Measurements from ENCODE around the gene ABCC11.

DNA sequence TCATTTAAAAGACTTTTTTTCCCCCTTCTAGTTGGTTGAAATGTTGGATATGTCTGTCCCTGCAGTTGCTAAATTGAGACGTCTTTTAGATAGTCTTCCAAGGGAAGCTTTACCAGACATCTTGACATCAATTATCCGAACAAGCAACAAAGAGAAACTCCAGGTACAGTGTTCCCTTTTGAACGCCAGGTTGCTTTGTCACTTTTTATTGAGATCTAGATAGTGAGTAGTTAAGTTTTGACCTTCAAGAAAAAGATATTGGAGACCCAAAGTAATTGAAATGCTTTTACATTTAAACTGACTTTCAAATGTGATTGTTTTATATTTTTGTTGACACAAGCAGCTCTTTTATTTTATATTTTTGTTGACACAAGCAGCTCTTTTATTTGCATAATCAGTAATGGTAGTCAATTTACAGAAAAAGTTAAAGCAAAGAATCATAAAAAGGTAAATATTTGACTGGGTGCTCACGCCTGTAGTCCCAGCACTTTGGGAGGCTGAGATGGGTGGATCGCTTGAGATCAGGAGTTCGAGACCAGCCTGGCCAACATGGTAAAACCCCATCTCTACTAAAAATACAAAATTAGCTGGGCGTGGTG is 9.3 kb upstream of the ABCC11 start:
- TF ChIP-seq POLR2A (IDR thresholded peaks at IDR 0.05; ENCODE audit: low read depth, low read length) (no peak), BHLHE40 (IDR thresholded peaks at IDR 0.05; ENCODE audit: low read depth, low read length) (no peak), RAD21 (IDR thresholded peaks at IDR 0.05; ENCODE audit: low read length) (no peak), MXI1 (IDR thresholded peaks at IDR 0.05; ENCODE audit: borderline replicate concordance, low read depth, low read length) (no peak), USF2 (IDR thresholded peaks at IDR 0.05; ENCODE audit: low read depth, low read length) (no peak), FOS (IDR thresholded peaks at IDR 0.05; ENCODE audit: low read depth, low read length) (no peak), MAFK (IDR thresholded peaks at IDR 0.05; ENCODE audit: low read depth, low read length) (no peak), CHD1 (IDR thresholded peaks at IDR 0.05; ENCODE audit: low read depth, low read length) (no peak)
- TF ChIP-seq, protein P1, sequence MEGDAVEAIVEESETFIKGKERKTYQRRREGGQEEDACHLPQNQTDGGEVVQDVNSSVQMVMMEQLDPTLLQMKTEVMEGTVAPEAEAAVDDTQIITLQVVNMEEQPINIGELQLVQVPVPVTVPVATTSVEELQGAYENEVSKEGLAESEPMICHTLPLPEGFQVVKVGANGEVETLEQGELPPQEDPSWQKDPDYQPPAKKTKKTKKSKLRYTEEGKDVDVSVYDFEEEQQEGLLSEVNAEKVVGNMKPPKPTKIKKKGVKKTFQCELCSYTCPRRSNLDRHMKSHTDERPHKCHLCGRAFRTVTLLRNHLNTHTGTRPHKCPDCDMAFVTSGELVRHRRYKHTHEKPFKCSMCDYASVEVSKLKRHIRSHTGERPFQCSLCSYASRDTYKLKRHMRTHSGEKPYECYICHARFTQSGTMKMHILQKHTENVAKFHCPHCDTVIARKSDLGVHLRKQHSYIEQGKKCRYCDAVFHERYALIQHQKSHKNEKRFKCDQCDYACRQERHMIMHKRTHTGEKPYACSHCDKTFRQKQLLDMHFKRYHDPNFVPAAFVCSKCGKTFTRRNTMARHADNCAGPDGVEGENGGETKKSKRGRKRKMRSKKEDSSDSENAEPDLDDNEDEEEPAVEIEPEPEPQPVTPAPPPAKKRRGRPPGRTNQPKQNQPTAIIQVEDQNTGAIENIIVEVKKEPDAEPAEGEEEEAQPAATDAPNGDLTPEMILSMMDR (conservative IDR thresholded peaks at IDR 0.05; ENCODE audit: low read depth, low read length) = no peak
- TF ChIP-seq, protein P2, sequence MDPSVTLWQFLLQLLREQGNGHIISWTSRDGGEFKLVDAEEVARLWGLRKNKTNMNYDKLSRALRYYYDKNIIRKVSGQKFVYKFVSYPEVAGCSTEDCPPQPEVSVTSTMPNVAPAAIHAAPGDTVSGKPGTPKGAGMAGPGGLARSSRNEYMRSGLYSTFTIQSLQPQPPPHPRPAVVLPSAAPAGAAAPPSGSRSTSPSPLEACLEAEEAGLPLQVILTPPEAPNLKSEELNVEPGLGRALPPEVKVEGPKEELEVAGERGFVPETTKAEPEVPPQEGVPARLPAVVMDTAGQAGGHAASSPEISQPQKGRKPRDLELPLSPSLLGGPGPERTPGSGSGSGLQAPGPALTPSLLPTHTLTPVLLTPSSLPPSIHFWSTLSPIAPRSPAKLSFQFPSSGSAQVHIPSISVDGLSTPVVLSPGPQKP (IDR thresholded peaks at IDR 0.05; ENCODE audit: borderline replicate concordance, low read depth, low read length) = no peak

Data from IMR-90 (cell line).